Thoracic aorta (tissue), 2 donors: Measurements from ENCODE around the gene ADCY3. TPM values are rescaled to one million over a fixed set of nuclear protein-coding genes. Genes with fewer than 3 reads are reported as not detected.

ENCODE experiments used
- ATAC-seq: fragments of 150-250 bp; one replicate; pipeline ENCODE4 v1.8.0; 2017; ENCODE audit warnings: low read depth; ENCODE audit not compliant: insufficient number of reproducible peaks, low FRiP score
- DNase-seq: peaks from one replicate; pipeline ENCODE4 v3.0.0-alpha.2; 2020; ENCODE audit warnings: low spot score
- H3K27ac ChIP-seq, 2 donors: fragments of 200-600 bp; sonication (generic); 1 replicate in 1 of 2; 2 replicates in 1 of 2; pipeline ENCODE4 v1.5.1; 2016; ENCODE audit warnings: mild to moderate bottlenecking in 2 of 2, moderate library complexity in 2 of 2
- H3K27me3 ChIP-seq: fragments of 200-600 bp; sonication (generic); replicated peaks from 2 replicates; pipeline ENCODE4 v1.6.0; 2016; ENCODE audit warnings: mild to moderate bottlenecking; ENCODE audit not compliant: insufficient read depth
- H3K36me3 ChIP-seq: fragments of 200-600 bp; sonication (generic); one replicate; pipeline ENCODE4 v1.5.1; 2016
- H3K4me1 ChIP-seq, 2 donors: fragments of 200-600 bp; sonication (generic); 1 replicate in 1 of 2; 2 replicates in 1 of 2; pipeline versions ENCODE4 v1.5.1 to v1.6.0; 2016; ENCODE audit warnings: low read depth in 2 of 2, mild to moderate bottlenecking in 1 of 2; ENCODE audit not compliant: control insufficient read depth in 1 of 2
- H3K4me3 ChIP-seq: fragments of 200-600 bp; sonication (generic); 2 replicates; pipeline ENCODE4 v1.5.1; 2016; ENCODE audit warnings: mild to moderate bottlenecking
- H3K9me3 ChIP-seq: fragments of 200-600 bp; sonication (generic); 2 replicates; pipeline ENCODE4 v1.5.1; 2016
- CTCF ChIP-seq: fragments of 200-600 bp; sonication (generic); IDR thresholded peaks from one replicate; pipeline ENCODE4 v1.5.1; 2019; ENCODE audit warnings: antibody characterized with exemption
- total RNA-seq, 2 donors: library from RNA; depleted of rRNA; stranded (reverse); fragments of >200 nt; gene quantifications; one replicate each; pipeline versions ENCODE4 v1.1.0 to v1.2.3, GENCODE V29; 2016

ADCY3 gene
- 10 to 100 TPM; 51.9 to 78.9 TPM for total RNA-seq

- ATAC-seq (peak; percentile 62), DNase-seq (no peak)
- Histone ChIP-seq H3K4me3 (peak within 1 kb of the TSS; percentile 82), H3K4me1 (peaks cover 7 to 42% of the 10 kb centered on the region in 2 donors), H3K36me3 (no peaks in the 10 kb centered on the region), H3K27me3 (no peaks in the 10 kb centered on the region), H3K9me3 (no peaks in the 10 kb centered on the region), H3K27ac (peak within 1 kb of the TSS; percentile 26 to 48)
- no peak for TF ChIP-seq CTCF
Measured at GRCh38 chr2:24920098-24920808, at the start of gene ADCY3. Gene ADCY3 (minus strand): TSS chr2:24920237. CDS start chr2:24918987, 1,250 bp downstream.

- Histone ChIP-seq H3K27ac (no peak overlapping the region), H3K4me1 (peaks cover 0 to 15% of the 10 kb centered on the region in 2 donors), H3K4me3 (no peak overlapping the region), H3K9me3 (no peaks in the 10 kb centered on the region), H3K36me3 (peaks cover 10% of the 10 kb centered on the region), H3K27me3 (no peaks in the 10 kb centered on the region)
- no peak for ATAC-seq
- no peak for DNase-seq
- TF ChIP-seq CTCF = no peak
Measured at GRCh38 chr2:24969784-24970183, 49.7 kb upstream of the ADCY3 start.

GRCh38 chr2:24961903-24962302 lies 41.9 kb upstream of the ADCY3 start:
- Histone ChIP-seq H3K27me3 (no peaks in the 10 kb centered on the region), H3K4me3 (no peak overlapping the region), H3K9me3 (no peaks in the 10 kb centered on the region), H3K36me3 (peaks cover 27% of the 10 kb centered on the region), H3K4me1 (no peaks in the 10 kb centered on the region), H3K27ac (no peak overlapping the region)
- no peak for TF ChIP-seq CTCF
- ATAC-seq (no peak), DNase-seq (no peak)

- H3K4me3 ChIP-seq = no peak overlapping the region
- no peak for ATAC-seq
- peaks cover 3% of the 10 kb centered on the region for H3K9me3 ChIP-seq
- peaks cover 36% of the 10 kb centered on the region for H3K36me3 ChIP-seq
- no peak for DNase-seq
- H3K4me1 ChIP-seq = no peaks in the 10 kb centered on the region
- H3K27ac ChIP-seq = no peak overlapping the region
- no peaks in the 10 kb centered on the region for H3K27me3 ChIP-seq
- TF ChIP-seq CTCF = no peak
Measured at GRCh38 chr2:24959761-24960160, 39.7 kb upstream of the ADCY3 start.

- no peak for ATAC-seq
- peaks cover 47% of the 10 kb centered on the region for H3K36me3 ChIP-seq
- TF ChIP-seq CTCF = no peak
Measured at GRCh38 chr2:24958411-24958935, 38.4 kb upstream of the ADCY3 start.

More at GRCh38 chr2:24958411-24958935, 38.4 kb upstream of the ADCY3 start:
- H3K4me1 ChIP-seq = no peaks in the 10 kb centered on the region
- no peak overlapping the region for H3K4me3 ChIP-seq
- H3K27ac ChIP-seq = no peak overlapping the region
- no peaks in the 10 kb centered on the region for H3K27me3 ChIP-seq
- H3K9me3 ChIP-seq = peaks cover 3% of the 10 kb centered on the region
- no peak for DNase-seq
